K562 (cell line): ENCODE data around the gene RPLP2. TPM values are rescaled to one million over a fixed set of nuclear protein-coding genes. Genes with fewer than 3 reads are reported as not detected.

Source experiments
- ARID1B ChIP-seq: fragments of 450-650 bp; IDR thresholded peaks from 2 replicates; pipeline ENCODE4 v1.6.1; 2016; ENCODE audit warnings: antibody characterized with exemption, mild to moderate bottlenecking, inconsistent platforms
- CREB1 ChIP-seq, 2 experiments: sonication (generic) in 1 of 2; formaldehyde crosslinking in 1 of 2; IDR thresholded peaks; 2 replicates each; pipeline versions ENCODE4 v1.6.1 to v1.8.0; 2012 to 2022; ENCODE audit warnings: inconsistent platforms in 1 of 2, mild to moderate bottlenecking in 1 of 2, missing genetic modification reagents in 1 of 2, moderate library complexity in 1 of 2
- FOXP1 ChIP-seq: sonication (generic); formaldehyde crosslinking; IDR thresholded peaks from 2 replicates; pipeline ENCODE4 v1.8.0; 2022; ENCODE audit warnings: mild to moderate bottlenecking, missing genetic modification reagents
- GABPB1 ChIP-seq: sonication (generic); formaldehyde crosslinking; IDR thresholded peaks from 2 replicates; pipeline ENCODE4 v1.8.0; 2022; ENCODE audit warnings: mild to moderate bottlenecking, missing genetic modification reagents
- HEY1 ChIP-seq: fragments of 250-450 bp; sonication (Bioruptor Pico); IDR thresholded peaks from 2 replicates; pipeline ENCODE4 v1.5.0; 2020; ENCODE audit warnings: mild to moderate bottlenecking, moderate library complexity, borderline replicate concordance
- ILK ChIP-seq: fragments of 450-650 bp; IDR thresholded peaks from 2 replicates; pipeline ENCODE4 v1.6.1; 2016; ENCODE audit warnings: missing genetic modification characterization, low read depth, mild to moderate bottlenecking, missing compliant biosample characterization, moderate library complexity, borderline replicate concordance
- KDM5B ChIP-seq: fragments of 200-600 bp; sonication (generic); IDR thresholded peaks from 2 replicates; pipeline ENCODE4 v1.6.1; 2012; ENCODE audit warnings: low read depth, mild to moderate bottlenecking, moderate library complexity, low read length, control low read depth, inconsistent platforms; ENCODE audit not compliant: insufficient replicate concordance
- MCM7 ChIP-seq, 2 experiments: fragments of 450-650 bp; IDR thresholded peaks; 2 replicates each; pipeline ENCODE4 v1.6.1; 2016 to 2018
- MEF2A ChIP-seq: IDR thresholded peaks from 2 replicates; pipeline ENCODE4 v1.6.1; 2011; ENCODE audit warnings: low read depth, mild to moderate bottlenecking, low read length, moderate library complexity; ENCODE audit not compliant: control insufficient read depth
- NR2C1 ChIP-seq, 2 experiments: fragments of 450-650 bp; IDR thresholded peaks; 2 replicates each; pipeline ENCODE4 v1.6.1; 2017; ENCODE audit warnings: mild to moderate bottlenecking in 2 of 2, antibody characterized with exemption in 1 of 2, inconsistent platforms in 1 of 2, missing compliant biosample characterization in 1 of 2, missing genetic modification characterization in 1 of 2
- NR2C2 ChIP-seq, 2 experiments: fragments of 200-800 bp in 1 of 2; sonication (Bioruptor generic) in 1 of 2; sonication (generic) in 1 of 2; formaldehyde crosslinking in 1 of 2; IDR thresholded peaks; 2 replicates each; pipeline versions ENCODE4 v1.6.1 to v1.8.0; 2016 to 2022; ENCODE audit warnings: mild to moderate bottlenecking in 1 of 2, missing compliant biosample characterization in 1 of 2, missing genetic modification characterization in 1 of 2, missing genetic modification reagents in 1 of 2
- PTBP1 ChIP-seq: fragments of 200-400 bp; formaldehyde crosslinking; IDR thresholded peaks from 2 replicates; pipeline ENCODE4 v1.6.1; 2017; ENCODE audit warnings: low read depth, low read length
- SAFB ChIP-seq: fragments of 200-400 bp; formaldehyde crosslinking; IDR thresholded peaks from 2 replicates; pipeline ENCODE4 v1.6.1; 2017; ENCODE audit warnings: low read depth, low read length, borderline replicate concordance
- SIN3A ChIP-seq, 2 experiments: fragments of 150-350 bp in 1 of 2; IDR thresholded peaks; 2 replicates each; pipeline ENCODE4 v1.6.1; 2011 to 2016; ENCODE audit warnings: borderline replicate concordance in 2 of 2, low read depth in 2 of 2, low read length in 2 of 2, mild to moderate bottlenecking in 2 of 2, moderate library complexity in 2 of 2; ENCODE audit not compliant: control insufficient read depth in 1 of 2
- TAF1 ChIP-seq: IDR thresholded peaks from 2 replicates; pipeline ENCODE4 v1.6.1; 2011; ENCODE audit warnings: mild to moderate bottlenecking, low read length, moderate library complexity; ENCODE audit not compliant: insufficient read depth, control insufficient read depth, severe bottlenecking; ENCODE audit errors: extremely low read depth
- ZNF140 ChIP-seq: fragments of 250-450 bp; sonication (Bioruptor Pico); IDR thresholded peaks from 2 replicates; pipeline ENCODE4 v1.8.0; 2021; ENCODE audit warnings: moderate library complexity, mild to moderate bottlenecking, inconsistent platforms
- ZNF431 ChIP-seq: sonication (generic); formaldehyde crosslinking; IDR thresholded peaks from 2 replicates; pipeline ENCODE4 v1.8.0; 2022; ENCODE audit warnings: mild to moderate bottlenecking, missing genetic modification reagents
- ZNF436 ChIP-seq: fragments of 250-450, 450-650 bp; sonication (Bioruptor Pico); formaldehyde crosslinking; IDR thresholded peaks from 2 replicates; pipeline ENCODE4 v1.7.0; 2020; ENCODE audit warnings: mild to moderate bottlenecking
- ZNF512 ChIP-seq: IDR thresholded peaks from 2 replicates; pipeline ENCODE4 v1.6.1; 2016; ENCODE audit warnings: missing genetic modification characterization, missing compliant biosample characterization
- ZNF655 ChIP-seq: fragments of 250-450 bp; sonication (Bioruptor Pico); IDR thresholded peaks from 2 replicates; pipeline ENCODE4 v1.5.0; 2021
- polyA plus RNA-seq, 8 experiments: library from polyadenylated mRNA; depleted of rRNA in 4 of 8; stranded (reverse) in 5 of 8; unstranded in 3 of 8; fragments of >200 nt; fragmentation: Nextera tagmentation in 2 of 8; fragmentation: Illumina TruSeq in 1 of 8; extraction: Ambion mirVana in 2 of 8; extraction: Trizol in 1 of 8; gene quantifications; 2 replicates each; pipeline versions ENCODE4 v1.2.1 to v1.2.3, GENCODE V29; 2011 to 2014; ENCODE audit warnings: inconsistent platforms in 1 of 8, missing spikeins in 1 of 8
- total RNA-seq, 7 experiments: library from RNA; depleted of rRNA in 6 of 7; stranded (reverse); fragments of >200 nt in 6 of 7; fragmentation: Illumina TruSeq in 2 of 7; extraction: Trizol in 2 of 7; gene quantifications; 2 replicates each; pipeline versions ENCODE4 v1.2.1 to v1.2.3, GENCODE V29; 2011 to 2021; ENCODE audit warnings: low replicate concordance in 1 of 7
- TF ChIP-seq, protein P1 (sequence below): sonication (generic); formaldehyde crosslinking; IDR thresholded peaks from 2 replicates; pipeline ENCODE4 v1.8.1; 2023; ENCODE audit warnings: mild to moderate bottlenecking, missing genetic modification reagents
- TF ChIP-seq, protein P2 (sequence below): sonication (generic); formaldehyde crosslinking; IDR thresholded peaks from 2 replicates; pipeline ENCODE4 v1.8.0; 2022; ENCODE audit warnings: missing genetic modification reagents, mild to moderate bottlenecking, moderate library complexity, borderline replicate concordance

The RPLP2 gene
- total and polyA plus RNA-seq, 9 of the 15 experiments (the other 6 are each of a cell fraction or from before 2014, with no cell fraction given) = 528 to 3,807 (median 1,633) TPM

DNA sequence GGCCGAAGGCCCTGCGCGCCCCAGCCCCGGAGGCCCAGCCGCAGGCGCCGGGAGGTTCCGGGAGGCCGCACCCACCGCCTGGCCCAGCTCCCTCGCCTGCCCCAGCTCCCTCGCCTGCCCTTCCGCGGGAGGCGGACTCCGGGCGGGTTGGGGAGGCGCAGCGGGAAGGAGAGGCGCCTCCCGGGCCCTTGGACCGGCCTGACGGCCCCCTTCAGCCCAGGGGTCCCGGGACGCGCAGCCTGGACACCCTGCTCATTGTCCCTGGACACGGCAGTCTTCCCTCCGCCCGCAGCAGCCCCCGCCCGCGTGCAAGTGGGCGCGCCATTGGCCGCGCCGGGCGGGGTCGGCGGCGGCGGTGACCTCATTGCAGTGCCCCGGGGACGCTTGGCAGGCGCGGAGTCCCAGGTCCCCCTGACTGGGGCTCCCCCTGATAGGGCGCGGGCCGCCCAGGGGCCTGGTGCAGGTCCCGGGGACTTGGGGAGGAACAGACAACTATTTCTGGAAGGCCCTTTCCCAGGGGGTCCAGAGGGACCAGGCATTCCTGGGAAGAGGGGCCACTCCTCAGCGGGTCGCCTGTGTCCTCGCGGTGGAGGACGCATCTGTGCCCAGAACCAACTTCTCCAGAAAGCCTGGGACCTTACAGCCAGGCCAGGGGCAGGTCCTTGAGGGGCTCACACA is 23.5 kb downstream of the RPLP2 start (continued):
- TF ChIP-seq, protein P1, sequence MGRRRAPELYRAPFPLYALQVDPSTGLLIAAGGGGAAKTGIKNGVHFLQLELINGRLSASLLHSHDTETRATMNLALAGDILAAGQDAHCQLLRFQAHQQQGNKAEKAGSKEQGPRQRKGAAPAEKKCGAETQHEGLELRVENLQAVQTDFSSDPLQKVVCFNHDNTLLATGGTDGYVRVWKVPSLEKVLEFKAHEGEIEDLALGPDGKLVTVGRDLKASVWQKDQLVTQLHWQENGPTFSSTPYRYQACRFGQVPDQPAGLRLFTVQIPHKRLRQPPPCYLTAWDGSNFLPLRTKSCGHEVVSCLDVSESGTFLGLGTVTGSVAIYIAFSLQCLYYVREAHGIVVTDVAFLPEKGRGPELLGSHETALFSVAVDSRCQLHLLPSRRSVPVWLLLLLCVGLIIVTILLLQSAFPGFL (CRISPR knock-in tag) = no peak
- no peak for TF ChIP-seq HEY1 (CRISPR knock-in tag)
- no peak for TF ChIP-seq NR2C2 (CRISPR knock-in tag; IDR thresholded peaks at IDR 0.05)
- TF ChIP-seq NR2C2 (tag; IDR thresholded peaks at IDR 0.05) = 0 out of 2 replicates have a peak, but pooled peaks have one; percentile 44
- TF ChIP-seq, protein P2, sequence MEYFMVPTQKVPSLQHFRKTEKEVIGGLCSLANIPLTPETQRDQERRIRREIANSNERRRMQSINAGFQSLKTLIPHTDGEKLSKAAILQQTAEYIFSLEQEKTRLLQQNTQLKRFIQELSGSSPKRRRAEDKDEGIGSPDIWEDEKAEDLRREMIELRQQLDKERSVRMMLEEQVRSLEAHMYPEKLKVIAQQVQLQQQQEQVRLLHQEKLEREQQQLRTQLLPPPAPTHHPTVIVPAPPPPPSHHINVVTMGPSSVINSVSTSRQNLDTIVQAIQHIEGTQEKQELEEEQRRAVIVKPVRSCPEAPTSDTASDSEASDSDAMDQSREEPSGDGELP (CRISPR knock-in tag) = no peak
- TF ChIP-seq ZNF512 (tag) = no peak
- TF ChIP-seq ZNF140 (CRISPR knock-in tag) = no peak
- TF ChIP-seq SAFB = no peak
- no peak for TF ChIP-seq ZNF431 (CRISPR knock-in tag)
- TF ChIP-seq NR2C1 (IDR thresholded peaks at IDR 0.05) = no peak
- TF ChIP-seq NR2C1 (tag; IDR thresholded peaks at IDR 0.05) = no peak
- peak; percentile 36 to 58; a peak in 2 of 4 replicates for TF ChIP-seq SIN3A (IDR thresholded peaks at IDR 0.05; ENCODE audit: borderline replicate concordance in 2 of 2, control insufficient read depth in 1 of 2, low read depth in 2 of 2, low read length in 2 of 2)
- TF ChIP-seq KDM5B = no peak
- no peak for TF ChIP-seq FOXP1
- peak; percentile 15; the same call in 1 of the 2 replicates for TF ChIP-seq GABPB1 (CRISPR knock-in tag)
- TF ChIP-seq CREB1 (IDR thresholded peaks at IDR 0.05) = peak; percentile 42
- TF ChIP-seq CREB1 (CRISPR knock-in tag; IDR thresholded peaks at IDR 0.05) = no peak; the same call in 1 of the 2 replicates
- peak; percentile 49 for TF ChIP-seq TAF1
- no peak for TF ChIP-seq ARID1B
- no peak for TF ChIP-seq MEF2A
- no peak for TF ChIP-seq MCM7 (IDR thresholded peaks at IDR 0.05)
- TF ChIP-seq ZNF655 (CRISPR knock-in tag) = no peak
- TF ChIP-seq ZNF436 (CRISPR knock-in tag) = no peak
- TF ChIP-seq ILK (tag) = no peak
- no peak for TF ChIP-seq PTBP1
